ENCODE results near the gene MICB.
A peak's percentile ranks its signal among the peaks of the same experiment; 100 is the strongest.

Gene MICB

DNA sequence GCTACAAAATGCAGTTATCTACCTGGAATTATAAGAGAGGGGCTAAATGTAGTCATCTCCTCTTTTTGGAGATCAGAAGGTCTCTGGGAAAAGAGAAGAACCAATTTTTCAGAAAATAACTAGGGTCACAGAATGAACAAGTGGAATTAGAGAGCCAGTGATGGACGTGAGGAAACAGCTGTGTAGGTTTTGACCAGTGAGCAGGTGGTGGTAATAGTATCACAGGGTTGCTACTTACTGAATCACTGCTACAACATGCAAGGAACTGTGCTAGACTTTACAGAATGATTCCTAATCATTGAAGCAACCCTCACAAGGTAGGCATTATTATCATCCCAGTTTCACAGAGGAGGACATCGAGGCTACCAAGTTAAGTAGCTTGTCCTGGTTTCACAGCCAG is 46.7 kb downstream of the MICB start:
- peaks cover 5% of the 10 kb centered on the region for H3K4me1 ChIP-seq (ENCODE audit: control insufficient read depth, insufficient read depth, low read length)
- no peak overlapping the region for H3K27ac ChIP-seq (ENCODE audit: extremely low read depth, low read depth, low read length)
- peaks cover 19 to 33% of the 10 kb centered on the region in 2 experiments for H3K36me3 ChIP-seq (ENCODE audit: control insufficient read depth in 2 of 2, insufficient read depth in 1 of 2, low read length in 2 of 2)
- no peaks in the 10 kb centered on the region for H3K9me3 ChIP-seq (ENCODE audit: control insufficient read depth, insufficient read depth, low read depth, low read length)
- POLR2A ChIA-PET, result interaction anchor here (3.1 kb wide), 1 partner anchor 283 kb away, joined by 20 read pairs; the partner anchor contains the start of gene HSPA1B
- TF ChIP-seq ZNF423 (tag by site-specific recombination; IDR thresholded peaks at IDR 0.05) (no peak), ZNF394 (tag by site-specific recombination; IDR thresholded peaks at IDR 0.05; ENCODE audit: borderline replicate concordance) (no peak), ZNF10 (tag by site-specific recombination; IDR thresholded peaks at IDR 0.05) (no peak), SP7 (tag by site-specific recombination; IDR thresholded peaks at IDR 0.05) (no peak), ZNF629 (tag by site-specific recombination; IDR thresholded peaks at IDR 0.05) (no peak), ZNF585B (tag by site-specific recombination; IDR thresholded peaks at IDR 0.05) (no peak), ZNF354C (tag by site-specific recombination; IDR thresholded peaks at IDR 0.05; ENCODE audit: borderline replicate concordance, low read depth) (no peak), SCRT2 (tag by site-specific recombination; IDR thresholded peaks at IDR 0.05) (no peak), YY1 (tag by site-specific recombination; IDR thresholded peaks at IDR 0.05) (no peak), ZEB2 (tag by site-specific recombination; IDR thresholded peaks at IDR 0.05) (no peak), HOXD13 (CRISPR knock-in tag; IDR thresholded peaks at IDR 0.05; ENCODE audit: borderline replicate concordance) (no peak), ZNF169 (tag by site-specific recombination; IDR thresholded peaks at IDR 0.05) (no peak), ZNF221 (tag by site-specific recombination; IDR thresholded peaks at IDR 0.05; ENCODE audit: borderline replicate concordance) (no peak), ZNF121 (tag by site-specific recombination; IDR thresholded peaks at IDR 0.05) (no peak), ZXDB (tag by site-specific recombination; IDR thresholded peaks at IDR 0.05) (no peak), ZBTB10 (tag by site-specific recombination; IDR thresholded peaks at IDR 0.05) (no peak), ZSCAN16 (tag by site-specific recombination; IDR thresholded peaks at IDR 0.05) (no peak)
- TF ChIP-seq, protein P1, sequence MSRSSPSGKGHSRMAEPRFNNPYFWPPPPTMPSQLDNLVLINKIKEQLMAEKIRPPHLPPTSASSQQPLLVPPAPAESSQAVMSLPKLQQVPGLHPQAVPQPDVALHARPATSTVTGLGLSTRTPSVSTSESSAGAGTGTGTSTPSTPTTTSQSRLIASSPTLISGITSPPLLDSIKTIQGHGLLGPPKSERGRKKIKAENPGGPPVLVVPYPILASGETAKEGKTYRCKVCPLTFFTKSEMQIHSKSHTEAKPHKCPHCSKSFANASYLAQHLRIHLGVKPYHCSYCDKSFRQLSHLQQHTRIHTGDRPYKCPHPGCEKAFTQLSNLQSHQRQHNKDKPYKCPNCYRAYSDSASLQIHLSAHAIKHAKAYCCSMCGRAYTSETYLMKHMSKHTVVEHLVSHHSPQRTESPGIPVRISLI (tag by site-specific recombination; IDR thresholded peaks at IDR 0.05), result no peak
- TF ChIP-seq, protein P2, sequence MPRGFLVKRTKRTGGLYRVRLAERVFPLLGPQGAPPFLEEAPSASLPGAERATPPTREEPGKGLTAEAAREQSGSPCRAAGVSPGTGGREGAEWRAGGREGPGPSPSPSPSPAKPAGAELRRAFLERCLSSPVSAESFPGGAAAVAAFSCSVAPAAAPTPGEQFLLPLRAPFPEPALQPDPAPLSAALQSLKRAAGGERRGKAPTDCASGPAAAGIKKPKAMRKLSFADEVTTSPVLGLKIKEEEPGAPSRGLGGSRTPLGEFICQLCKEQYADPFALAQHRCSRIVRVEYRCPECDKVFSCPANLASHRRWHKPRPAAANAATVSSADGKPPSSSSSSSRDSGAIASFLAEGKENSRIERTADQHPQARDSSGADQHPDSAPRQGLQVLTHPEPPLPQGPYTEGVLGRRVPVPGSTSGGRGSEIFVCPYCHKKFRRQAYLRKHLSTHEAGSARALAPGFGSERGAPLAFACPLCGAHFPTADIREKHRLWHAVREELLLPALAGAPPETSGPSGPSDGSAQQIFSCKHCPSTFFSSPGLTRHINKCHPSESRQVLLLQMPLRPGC (tag by site-specific recombination; IDR thresholded peaks at IDR 0.05), result no peak
- no peak overlapping the region for H3K4me3 ChIP-seq (ENCODE audit: low read depth, low read length)
- CTCF ChIA-PET, result interaction anchor here (0.7 to 13.9 kb wide), 5 partner anchors 38 to 78 kb away, joined by 3 to 431 read pairs (median 5); partner anchors contain the start of genes LST1, LTB and NCR3

DNA sequence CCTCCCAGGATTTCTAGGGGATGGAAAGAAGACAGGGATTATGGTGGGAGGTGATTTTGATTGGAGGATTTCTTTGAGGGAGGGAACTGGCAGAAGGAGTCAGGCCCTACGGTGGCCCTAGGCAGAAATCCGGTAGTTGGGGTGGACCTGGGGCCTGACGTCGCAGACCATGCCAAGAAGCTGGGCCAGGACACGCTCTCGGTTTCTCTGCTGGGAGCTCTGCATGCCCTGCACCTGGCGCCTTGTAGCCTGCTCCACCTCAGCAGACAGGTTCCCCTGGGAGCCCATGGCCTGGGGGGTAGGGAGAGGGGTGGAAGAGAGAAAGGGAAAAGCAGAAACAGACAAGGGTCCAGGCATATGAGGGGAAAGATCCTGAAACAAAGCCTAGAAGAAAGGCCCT is 47.3 kb downstream of the MICB start:
- CTCF ChIA-PET, result interaction anchor here (1.5 to 13.9 kb wide), 4 partner anchors 37 to 78 kb away, joined by 3 to 431 read pairs (median 35); partner anchors contain the start of genes LST1, LTB and NCR3
- TF ChIP-seq WT1 (tag by site-specific recombination; IDR thresholded peaks at IDR 0.05), result no peak
- no peak for TF ChIP-seq KLF16 (tag by site-specific recombination; IDR thresholded peaks at IDR 0.05)
- peak; percentile 43 for TF ChIP-seq SP2 (tag by site-specific recombination; IDR thresholded peaks at IDR 0.05)
- TF ChIP-seq ZNF707 (tag by site-specific recombination; IDR thresholded peaks at IDR 0.05), result no peak
- no peak overlapping the region for H3K27ac ChIP-seq (ENCODE audit: extremely low read depth, low read depth, low read length)
- H3K36me3 ChIP-seq (ENCODE audit: control insufficient read depth in 2 of 2, insufficient read depth in 1 of 2, low read length in 2 of 2), result peaks cover 16 to 32% of the 10 kb centered on the region in 2 experiments; a peak in 2 of 3 replicates
- H3K9me3 ChIP-seq (ENCODE audit: control insufficient read depth, insufficient read depth, low read depth, low read length), result no peaks in the 10 kb centered on the region
- H3K4me1 ChIP-seq (ENCODE audit: control insufficient read depth, insufficient read depth, low read length), result peaks cover 2% of the 10 kb centered on the region; the same call in 1 of the 2 replicates
- no peak overlapping the region for H3K4me3 ChIP-seq (ENCODE audit: low read depth, low read length)
- POLR2A ChIA-PET, result interaction anchor here (0.6 to 3.1 kb wide), 2 partner anchors 129 to 282 kb away, joined by 4 to 20 read pairs; partner anchors contain the start of gene HSPA1B
